ENCODE measurements around the gene SLC37A3.

DNA sequence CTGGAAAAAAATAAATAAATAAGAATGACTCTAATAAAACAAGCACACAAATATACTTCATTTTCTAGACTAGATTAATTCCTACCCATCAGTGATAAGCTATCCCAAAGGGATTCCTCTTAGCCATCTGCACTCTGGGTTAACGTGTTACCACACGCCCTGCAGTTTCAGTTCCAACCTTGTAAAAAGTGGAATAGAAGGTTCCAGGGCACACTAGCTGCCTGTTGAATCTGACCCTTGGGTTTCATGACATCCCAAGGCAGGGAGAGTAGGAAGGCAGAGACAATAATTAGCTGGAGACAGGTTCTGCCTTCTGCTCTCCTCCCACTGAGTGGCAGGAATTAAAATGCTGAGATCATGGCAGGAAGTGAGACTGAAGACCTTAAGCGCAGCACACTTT lies 33.5 kb downstream of the SLC37A3 start:
- TF ChIP-seq POLR2AphosphoS5 (IDR thresholded peaks at IDR 0.05; ENCODE audit: low read depth, low read length) (no peak), TAF1 (IDR thresholded peaks at IDR 0.05; ENCODE audit: low read depth, low read length) (no peak)

Data from GM12891 (cell line).